H1 (cell line): ENCODE data around the gene EGF. TPM values are rescaled to one million over a fixed set of nuclear protein-coding genes. Genes with fewer than 3 reads are reported as not detected.

Experiments
- CTCF ChIA-PET: fragments of 300-600 bp; sonication (Branson Sonifier 250); formaldehyde crosslinking; loops from one replicate; lab custom pipeline; 2021; ENCODE audit not compliant: partially characterized antibody; lab: Charles Lee
- POLR2A ChIA-PET: fragments of 300-600 bp; sonication (Branson Sonifier 250); formaldehyde crosslinking; loops from one replicate; lab custom pipeline; 2021; ENCODE audit warnings: inconsistent platforms; ENCODE audit not compliant: partially characterized antibody; lab: Charles Lee
- DNase-seq, 2 experiments: peaks; one replicate each; pipeline versions ENCODE4 v3.0.0 to v3.0.0-alpha.2; 2010 to 2022; ENCODE audit warnings: low spot score in 2 of 2, low read depth in 1 of 2, mixed read lengths in 1 of 2
- FAIRE-seq: peaks from 2 replicates; lab custom pipeline; 2011; peaks lifted over from hg19 to GRCh38; lab: Jason Lieb, UNC
- H2AFZ ChIP-seq: 2 replicates; pipeline ENCODE4 v1.8.1; 2012; ENCODE audit warnings: low read length, inconsistent platforms
- H2AK5ac ChIP-seq: 2 replicates; pipeline ENCODE4 v1.6.1; 2013; ENCODE audit warnings: low read depth, low read length
- H2BK120ac ChIP-seq: replicated peaks from 2 replicates; pipeline ENCODE3; 2013; ENCODE audit warnings: low read depth, low read length, inconsistent platforms
- H2BK12ac ChIP-seq: 2 replicates; pipeline ENCODE4 v1.6.1; 2013; ENCODE audit warnings: low read depth, low read length
- H2BK15ac ChIP-seq: 2 replicates; pipeline ENCODE4 v1.6.1; 2013; ENCODE audit warnings: low read length
- H2BK20ac ChIP-seq: 2 replicates; pipeline ENCODE4 v1.6.1; 2013; ENCODE audit warnings: low read length
- H2BK5ac ChIP-seq: 2 replicates; pipeline ENCODE4 v1.6.1; 2013; ENCODE audit warnings: low read depth, low read length
- H3K14ac ChIP-seq: 2 replicates; pipeline ENCODE4 v1.6.1; 2013; ENCODE audit warnings: inconsistent platforms; ENCODE audit not compliant: insufficient read length
- H3K18ac ChIP-seq: 2 replicates; pipeline ENCODE4 v1.6.1; 2013; ENCODE audit warnings: low read length; ENCODE audit errors: extremely low read depth
- H3K23ac ChIP-seq: 2 replicates; pipeline ENCODE4 v1.6.1; 2013; ENCODE audit warnings: inconsistent platforms; ENCODE audit not compliant: insufficient read length
- H3K23me2 ChIP-seq: 2 replicates; pipeline ENCODE4 v1.6.1; 2013; ENCODE audit warnings: low read depth, low read length
- H3K27ac ChIP-seq: 2 replicates; pipeline ENCODE4 v1.6.1; 2011; ENCODE audit warnings: low read depth, low read length, inconsistent platforms
- H3K27me3 ChIP-seq, 4 experiments: replicated peaks in 1 of 4; 1 replicate in 1 of 4; 2 replicates in 3 of 4; pipeline versions ENCODE4 v1.6.1 to v1.8.1; 2011 to 2013; ENCODE audit warnings: low read length in 3 of 4, mild to moderate bottlenecking in 3 of 4, inconsistent platforms in 2 of 4, mixed read lengths in 2 of 4, moderate library complexity in 1 of 4; ENCODE audit not compliant: control insufficient read depth in 3 of 4, insufficient read depth in 3 of 4; ENCODE audit errors: extremely low read depth in 1 of 4
- H3K36me3 ChIP-seq, 4 experiments: 2 replicates each; pipeline versions ENCODE4 v1.6.1 to v1.8.1; 2011 to 2013; ENCODE audit warnings: mild to moderate bottlenecking in 4 of 4, low read length in 3 of 4, moderate library complexity in 2 of 4, control low read depth in 1 of 4, inconsistent platforms in 1 of 4; ENCODE audit not compliant: insufficient read depth in 4 of 4, control insufficient read depth in 2 of 4
- H3K4ac ChIP-seq: replicated peaks from 2 replicates; pipeline ENCODE3; 2013; ENCODE audit warnings: low read length, low read depth, mixed read lengths, inconsistent platforms; ENCODE audit not compliant: insufficient read length
- H3K4me1 ChIP-seq, 4 experiments: replicated peaks in 1 of 4; 1 replicate in 1 of 4; 2 replicates in 3 of 4; pipeline versions ENCODE4 v1.6.1 to v1.8.1; 2011 to 2013; ENCODE audit warnings: low read length in 3 of 4, inconsistent platforms in 2 of 4, mixed read lengths in 1 of 4; ENCODE audit not compliant: insufficient read depth in 4 of 4, control insufficient read depth in 3 of 4
- H3K4me2 ChIP-seq, 2 experiments: 2 replicates each; pipeline versions ENCODE4 v1.6.1 to v1.8.1; 2011 to 2013; ENCODE audit warnings: low read depth in 2 of 2, low read length in 2 of 2, control low read depth in 1 of 2, inconsistent platforms in 1 of 2, mild to moderate bottlenecking in 1 of 2; ENCODE audit not compliant: insufficient read depth in 1 of 2
- H3K4me3 ChIP-seq, 4 experiments: fragments of 200-600, 300-600 bp in 1 of 4; sonication (generic), shearing (Covaris generic), sonication (Bioruptor Twin) in 1 of 4; 2 replicates each; pipeline versions ENCODE4 v1.5.1 to v1.8.1; 2011 to 2016; ENCODE audit warnings: low read length in 4 of 4, low read depth in 3 of 4, control low read depth in 2 of 4, inconsistent platforms in 2 of 4, mild to moderate bottlenecking in 2 of 4, mixed read lengths in 1 of 4, moderate library complexity in 1 of 4; ENCODE audit not compliant: insufficient read depth in 2 of 4; ENCODE audit errors: extremely low read depth in 1 of 4
- H3K56ac ChIP-seq: replicated peaks from 2 replicates; pipeline ENCODE3; 2013; ENCODE audit warnings: low read depth, mild to moderate bottlenecking, mixed read lengths, low read length, inconsistent platforms; ENCODE audit not compliant: insufficient read length
- H3K79me1 ChIP-seq: 2 replicates; pipeline ENCODE4 v1.6.1; 2013; ENCODE audit warnings: low read depth, low read length, control low read depth
- H3K79me2 ChIP-seq, 2 experiments: 2 replicates each; pipeline versions ENCODE4 v1.6.1 to v1.8.1; 2012 to 2013; ENCODE audit warnings: low read length in 2 of 2, mild to moderate bottlenecking in 2 of 2, inconsistent platforms in 1 of 2; ENCODE audit not compliant: insufficient read depth in 2 of 2, control insufficient read depth in 1 of 2
- H3K9ac ChIP-seq, 4 experiments: replicated peaks in 1 of 4; 1 replicate in 1 of 4; 2 replicates in 3 of 4; pipeline versions ENCODE4 v1.6.1 to v1.8.1; 2011 to 2013; ENCODE audit warnings: low read depth in 3 of 4, low read length in 3 of 4, control low read depth in 2 of 4, mild to moderate bottlenecking in 2 of 4, moderate library complexity in 2 of 4, inconsistent platforms in 1 of 4; ENCODE audit errors: extremely low read depth in 1 of 4
- H3K9me3 ChIP-seq, 2 experiments: 2 replicates each; pipeline versions ENCODE4 v1.6.1 to v1.8.1; 2012 to 2013; ENCODE audit warnings: mild to moderate bottlenecking in 2 of 2, moderate library complexity in 2 of 2, control low read depth in 1 of 2, inconsistent platforms in 1 of 2, low read depth in 1 of 2, low read length in 1 of 2, mixed read lengths in 1 of 2; ENCODE audit not compliant: insufficient read depth in 2 of 2
- H4K20me1 ChIP-seq, 2 experiments: replicated peaks in 1 of 2; 2 replicates each; pipeline versions ENCODE3 to v1.8.1; 2011 to 2013; ENCODE audit warnings: inconsistent platforms in 2 of 2, low read length in 2 of 2, mild to moderate bottlenecking in 1 of 2; ENCODE audit not compliant: insufficient read depth in 2 of 2, control insufficient read depth in 1 of 2
- H4K5ac ChIP-seq: 2 replicates; pipeline ENCODE4 v1.6.1; 2013; ENCODE audit warnings: low read length, low read depth, mixed read lengths, inconsistent platforms; ENCODE audit not compliant: insufficient read length
- H4K8ac ChIP-seq: 2 replicates; pipeline ENCODE4 v1.8.0; 2013; ENCODE audit warnings: mild to moderate bottlenecking, moderate library complexity, low read length, inconsistent platforms; ENCODE audit not compliant: insufficient read depth; ENCODE audit errors: extremely low read depth
- H4K91ac ChIP-seq: replicated peaks from 2 replicates; pipeline ENCODE3; 2013; ENCODE audit warnings: low read length, mixed read lengths, inconsistent platforms; ENCODE audit not compliant: insufficient read length
- KDM4A ChIP-seq: IDR thresholded peaks from one replicate; pipeline ENCODE4 v1.7.1; 2012; ENCODE audit warnings: low read depth, mild to moderate bottlenecking, moderate library complexity, low read length, inconsistent platforms; ENCODE audit not compliant: severe bottlenecking
- KDM5A ChIP-seq: fragments of 200-600 bp; IDR thresholded peaks from 2 replicates; pipeline ENCODE4 v1.7.1; 2012; ENCODE audit warnings: mild to moderate bottlenecking, low read length, inconsistent platforms, mixed read lengths
- RFX5 ChIP-seq: IDR thresholded peaks from 2 replicates; pipeline ENCODE4 v1.6.1; 2011; ENCODE audit warnings: low read depth, low read length, improper control_type of control experiment, borderline replicate concordance
- WGBS, 2 experiments: shearing (Covaris generic) in 1 of 2; methylation state at CpG; one replicate each; pipeline versions ENCODE4 v1.1.6 to v1.1.7; 2013 to 2015; ENCODE audit warnings: low lambda C conversion rate in 2 of 2, mixed read lengths in 2 of 2, inconsistent platforms in 1 of 2, low coverage in 1 of 2, missing lambda C conversion rate in 1 of 2; ENCODE audit not compliant: insufficient replicate concordance in 2 of 2, insufficient coverage in 1 of 2, insufficient read length in 1 of 2; ENCODE audit errors: extremely low coverage in 1 of 2, missing lambda C conversion rate in 1 of 2; 5-methylcytosine and 5-hydroxymethylcytosine counted together
- polyA plus RNA-seq, 7 experiments: library from polyadenylated mRNA; depleted of rRNA in 3 of 7; stranded (reverse) in 5 of 7; unstranded in 2 of 7; fragments of >200 nt in 5 of 7; fragments of 200-250 nt in 2 of 7; gene quantifications; 1 replicate in 5 of 7; 2 replicates in 1 of 7; 4 replicates in 1 of 7; pipeline versions ENCODE4 v1.2.1 to v1.2.3, GENCODE V29; 2011 to 2013; ENCODE audit warnings: missing spikeins in 2 of 7, mixed read lengths in 2 of 7
- total RNA-seq: library from RNA; stranded (reverse); fragmentation: NEBNext Ultra II Directional; extraction: Animal tissue kit (Norgen Biotek cat#: 25700); gene quantifications from 2 replicates; pipeline ENCODE4 v1.2.1, GENCODE V29; 2021
- TF ChIP-seq, protein P1 (sequence below): IDR thresholded peaks from 2 replicates; pipeline ENCODE4 v1.6.1; 2012; ENCODE audit warnings: inconsistent platforms

The EGF gene
- total and polyA plus RNA-seq, 2 of the 8 experiments (the other 6 are each of a cell fraction or from before 2014, with no cell fraction given) = 1.5 to 2.6 TPM

DNA sequence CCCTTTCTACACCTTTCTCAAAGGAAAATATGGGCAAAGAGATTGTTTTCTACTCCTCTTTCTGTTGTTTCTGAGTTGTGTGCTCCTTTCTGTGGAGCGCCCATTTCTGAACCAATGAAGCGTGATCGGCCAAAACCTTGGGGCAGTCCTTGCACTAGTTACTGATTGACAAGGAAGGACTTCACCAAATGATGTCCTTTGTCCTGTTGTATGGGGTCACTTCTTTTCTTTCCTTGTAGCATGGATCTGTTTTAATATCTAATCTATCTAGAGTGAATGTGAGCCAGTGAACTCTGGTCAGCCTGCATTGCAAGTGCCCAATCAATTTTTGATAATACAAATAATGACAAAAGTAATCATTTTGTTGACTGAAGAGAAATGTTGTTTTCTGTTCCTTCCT, 94.5 kb downstream of the EGF start:
- H3K79me1 ChIP-seq = no peaks in the 10 kb centered on the region
- no peak overlapping the region for H2BK5ac ChIP-seq
- no peak overlapping the region for H2AFZ ChIP-seq
- no peaks in the 10 kb centered on the region for H3K27me3 ChIP-seq
- H3K9ac ChIP-seq = no peak overlapping the region
- 74% methylated on average over 3 of the region's 3 CpGs; no CpG with 5 or more reads in 1 of the 2 experiments for WGBS, 2 experiments
- ChIA-PET POLR2A (no interaction called here), CTCF (interaction anchor here (0.8 to 16.6 kb wide), 14 partner anchors 9 to 579 kb away, joined by 3 to 389 read pairs (median 6); no protein-coding TSS in a partner anchor)
- H3K14ac ChIP-seq = no peak overlapping the region
- no peak overlapping the region for H2BK120ac ChIP-seq
- H4K20me1 ChIP-seq = no peaks in the 10 kb centered on the region
- H4K5ac ChIP-seq = no peak overlapping the region
- H4K8ac ChIP-seq = no peak overlapping the region
- no peak overlapping the region for H2BK12ac ChIP-seq
- H2BK20ac ChIP-seq = no peak overlapping the region
- H2AK5ac ChIP-seq = no peak overlapping the region
- no peak overlapping the region for H4K91ac ChIP-seq
- H3K36me3 ChIP-seq = no peaks in the 10 kb centered on the region
- FAIRE-seq (no peak), DNase-seq (no peak)
- H3K18ac ChIP-seq = no peak overlapping the region
- H3K4ac ChIP-seq = no peak overlapping the region
- H3K23me2 ChIP-seq = no peaks in the 10 kb centered on the region
- H3K56ac ChIP-seq = no peak overlapping the region
- no peak overlapping the region for H3K4me3 ChIP-seq
- H3K4me2 ChIP-seq = no peak overlapping the region
- H3K9me3 ChIP-seq = no peaks in the 10 kb centered on the region
- 0 out of 7 replicates have a peak, but pooled peaks cover 0 to 2% (median 0%) of the 10 kb centered on the region in 4 experiments for H3K4me1 ChIP-seq
- no peak overlapping the region for H3K27ac ChIP-seq
- H3K23ac ChIP-seq = no peak overlapping the region
- H2BK15ac ChIP-seq = no peak overlapping the region
- no peaks in the 10 kb centered on the region for H3K79me2 ChIP-seq
- TF ChIP-seq, protein P1, sequence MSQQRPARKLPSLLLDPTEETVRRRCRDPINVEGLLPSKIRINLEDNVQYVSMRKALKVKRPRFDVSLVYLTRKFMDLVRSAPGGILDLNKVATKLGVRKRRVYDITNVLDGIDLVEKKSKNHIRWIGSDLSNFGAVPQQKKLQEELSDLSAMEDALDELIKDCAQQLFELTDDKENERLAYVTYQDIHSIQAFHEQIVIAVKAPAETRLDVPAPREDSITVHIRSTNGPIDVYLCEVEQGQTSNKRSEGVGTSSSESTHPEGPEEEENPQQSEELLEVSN = no peak
- TF ChIP-seq KDM5A (no peak), RFX5 (no peak), KDM4A (no peak)
